GM12878 (cell line): Measurements from ENCODE around the gene PHOSPHO1. TPM values are rescaled to one million over a fixed set of nuclear protein-coding genes. Genes with fewer than 3 reads are reported as not detected.

Experiments used
- ATAC-seq: fragments of 200-7000 bp; cut with Tn5 transposase; 3 replicates; pipeline ENCODE4 v1.9.1; 2020; ENCODE audit warnings: mild to moderate bottlenecking, moderate library complexity
- BruUV-seq: library from RNA; stranded (reverse); fragments of 400-500 nt; replicated peaks from 2 replicates; lab custom pipeline; 2021; lab: Mats Ljungman, UMichigan
- CTCF ChIA-PET: fragments of 300-600 bp; sonication (Branson Sonifier 250); formaldehyde crosslinking; extraction: SDS; loops from one replicate; lab custom pipeline; 2021; ENCODE audit warnings: inconsistent platforms; lab: Yijun Ruan, JAX
- POLR2A ChIA-PET: fragments of 350-600 bp; formaldehyde crosslinking; extraction: SDS; loops from one replicate; lab custom pipeline; 2021; ENCODE audit warnings: inconsistent platforms; lab: Charles Lee
- RAD21 ChIA-PET: fragments of 300-600 bp; sonication (Branson Sonifier 250); formaldehyde crosslinking; loops from one replicate; lab custom pipeline; 2023; ENCODE audit warnings: antibody characterized with exemption; ENCODE audit not compliant: unreplicated experiment; lab: Charles Lee
- SMC1A ChIA-PET: fragments of 300-600 bp; sonication (Branson Sonifier 250); formaldehyde crosslinking; loops from one replicate; lab custom pipeline; 2023; ENCODE audit not compliant: unreplicated experiment, uncharacterized antibody; lab: Charles Lee
- DNase-seq: peaks from one replicate; pipeline ENCODE4 v3.0.0-alpha.2; 2011; ENCODE audit warnings: low read depth, low spot score
- FAIRE-seq: peaks from 3 replicates; lab custom pipeline; 2011; peaks lifted over from hg19 to GRCh38; lab: Jason Lieb, UNC
- H2AFZ ChIP-seq: 2 replicates; pipeline ENCODE4 v1.6.0; 2011; ENCODE audit warnings: low read depth, low read length, control low read depth; ENCODE audit not compliant: control insufficient read depth
- H3K27ac ChIP-seq: 2 replicates; pipeline ENCODE4 v1.5.1; 2011; ENCODE audit warnings: control low read depth; ENCODE audit not compliant: control insufficient read depth, insufficient read depth
- H3K27me3 ChIP-seq, 2 experiments: replicated peaks in 1 of 2; 2 replicates each; pipeline versions ENCODE4 v1.6.0 to v1.6.1; 2011; ENCODE audit warnings: low read length in 1 of 2; ENCODE audit not compliant: control insufficient read depth in 2 of 2, insufficient read depth in 2 of 2
- H3K36me3 ChIP-seq, 2 experiments: 2 replicates each; pipeline ENCODE4 v1.5.1; 2011; ENCODE audit warnings: low read length in 1 of 2; ENCODE audit not compliant: control insufficient read depth in 2 of 2, insufficient read depth in 2 of 2
- H3K4me1 ChIP-seq: 2 replicates; pipeline ENCODE4 v1.6.1; 2011; ENCODE audit warnings: mild to moderate bottlenecking, low read length, moderate library complexity, mixed read lengths; ENCODE audit not compliant: control insufficient read depth, insufficient read depth
- H3K4me2 ChIP-seq: 2 replicates; pipeline ENCODE4 v1.6.0; 2011; ENCODE audit warnings: control low read depth; ENCODE audit not compliant: control insufficient read depth, insufficient read depth
- H3K4me3 ChIP-seq: fragments of 200-600 bp; sonication (generic); 2 replicates; pipeline ENCODE4 v1.5.1; 2016
- H3K79me2 ChIP-seq: 2 replicates; pipeline ENCODE4 v1.6.0; 2011; ENCODE audit warnings: low read length; ENCODE audit not compliant: control insufficient read depth, insufficient read depth
- H3K9ac ChIP-seq: 2 replicates; pipeline ENCODE4 v1.8.0; 2011; ENCODE audit warnings: low read length, control low read depth, mixed read lengths; ENCODE audit not compliant: control insufficient read depth, insufficient read depth
- H3K9me3 ChIP-seq: replicated peaks from 3 replicates; pipeline ENCODE4 v1.5.1; 2011; ENCODE audit warnings: mild to moderate bottlenecking, low read length; ENCODE audit not compliant: control insufficient read depth, insufficient read depth
- H4K20me1 ChIP-seq: 2 replicates; pipeline ENCODE4 v1.6.0; 2011; ENCODE audit not compliant: control insufficient read depth, insufficient read depth
- CHD2 ChIP-seq: IDR thresholded peaks from 2 replicates; pipeline ENCODE4 v1.6.1; 2011; ENCODE audit warnings: low read depth, low read length, improper control_type of control experiment, borderline replicate concordance
- CREB1 ChIP-seq: IDR thresholded peaks from 2 replicates; pipeline ENCODE4 v1.6.1; 2012; ENCODE audit warnings: low read depth, mild to moderate bottlenecking, inconsistent platforms
- DPF2 ChIP-seq: fragments of 450-650 bp; IDR thresholded peaks from 2 replicates; pipeline ENCODE4 v1.6.1; 2017; ENCODE audit warnings: mild to moderate bottlenecking
- E4F1 ChIP-seq: fragments of 450-650 bp; IDR thresholded peaks from 2 replicates; pipeline ENCODE4 v1.6.1; 2018; ENCODE audit warnings: borderline replicate concordance, mild to moderate bottlenecking; ENCODE audit not compliant: partially characterized antibody
- EGR1 ChIP-seq, 2 experiments: IDR thresholded peaks; 1 replicate in 1 of 2; 2 replicates in 1 of 2; pipeline ENCODE4 v1.6.1; 2011 to 2012; ENCODE audit warnings: low read depth in 2 of 2, low read length in 2 of 2, borderline replicate concordance in 1 of 2, mild to moderate bottlenecking in 1 of 2, moderate library complexity in 1 of 2
- ELK1 ChIP-seq: IDR thresholded peaks from 2 replicates; pipeline ENCODE4 v1.6.1; 2012; ENCODE audit warnings: low read depth, low read length, improper control_type of control experiment
- FOS ChIP-seq: IDR thresholded peaks from 3 replicates; pipeline ENCODE4 v1.6.1; 2011; ENCODE audit warnings: borderline replicate concordance; ENCODE audit not compliant: insufficient read length; ENCODE audit errors: extremely low read depth
- GATAD2B ChIP-seq: fragments of 450-650 bp; conservative IDR thresholded peaks from 2 replicates; pipeline ENCODE4 v1.6.1; 2017; ENCODE audit warnings: low read depth, mild to moderate bottlenecking, moderate library complexity
- IKZF1 ChIP-seq: fragments of 450-650 bp; conservative IDR thresholded peaks from 2 replicates; pipeline ENCODE4 v1.6.1; 2017; ENCODE audit warnings: antibody characterized with exemption, mild to moderate bottlenecking
- KDM1A ChIP-seq: fragments of 200-600 bp; sonication (generic); IDR thresholded peaks from 2 replicates; pipeline ENCODE4 v1.6.1; 2016; ENCODE audit warnings: borderline replicate concordance
- KLF5 ChIP-seq: fragments of 450-650 bp; IDR thresholded peaks from 2 replicates; pipeline ENCODE4 v1.6.1; 2014; ENCODE audit warnings: mild to moderate bottlenecking; ENCODE audit not compliant: partially characterized antibody
- LARP7 ChIP-seq: fragments of 450-650 bp; IDR thresholded peaks from 2 replicates; pipeline ENCODE4 v1.6.1; 2017; ENCODE audit warnings: mild to moderate bottlenecking
- MYB ChIP-seq: fragments of 150-350 bp; IDR thresholded peaks from 2 replicates; pipeline ENCODE4 v1.6.1; 2014; ENCODE audit warnings: mild to moderate bottlenecking, low read depth, low read length, borderline replicate concordance
- NRF1 ChIP-seq: conservative IDR thresholded peaks from 2 replicates; pipeline ENCODE4 v1.6.1; 2011; ENCODE audit warnings: mild to moderate bottlenecking, low read depth, low read length, improper control_type of control experiment
- RAD51 ChIP-seq: fragments of 450-650 bp; IDR thresholded peaks from 2 replicates; pipeline ENCODE4 v1.6.1; 2016; ENCODE audit warnings: moderate library complexity, mild to moderate bottlenecking, inconsistent platforms
- SPI1 ChIP-seq: IDR thresholded peaks from 2 replicates; pipeline ENCODE4 v1.6.1; 2011; ENCODE audit warnings: low read depth, mild to moderate bottlenecking, low read length, moderate library complexity, borderline replicate concordance; ENCODE audit not compliant: insufficient read depth
- WGBS: methylation state at CpG from one replicate; pipeline ENCODE4 v1.1.6; 2016; ENCODE audit warnings: low lambda C conversion rate; ENCODE audit not compliant: insufficient replicate concordance, insufficient coverage; ENCODE audit errors: missing lambda C conversion rate; 5-methylcytosine and 5-hydroxymethylcytosine counted together
- in situ Hi-C: fragments of 300-500 bp; cut with MboI; formaldehyde crosslinking; loops from 9 replicates; pipeline ENCODE4 v1.14.3; 2018; ENCODE audit warnings: mixed read lengths
- intact Hi-C: fragments of 100-400 bp; cut with micrococcal nuclease; formaldehyde crosslinking; loops from one replicate; pipeline ENCODE4 v1.14.2; 2022; ENCODE audit not compliant: unreplicated experiment
- polyA plus RNA-seq, 11 experiments: library from polyadenylated mRNA; depleted of rRNA in 4 of 11; unstranded in 6 of 11; stranded (reverse) in 5 of 11; fragments of >200 nt; fragmentation: Nextera tagmentation in 4 of 11; fragmentation: Illumina TruSeq in 1 of 11; extraction: Ambion mirVana in 4 of 11; extraction: Trizol in 1 of 11; gene quantifications; 1 replicate in 1 of 11; 2 replicates in 10 of 11; pipeline versions ENCODE4 v1.2.1 to v1.2.3, GENCODE V29; 2011 to 2016; ENCODE audit warnings: inconsistent platforms in 2 of 11, missing spikeins in 2 of 11, low read depth in 1 of 11
- total RNA-seq, 4 experiments: library from RNA; depleted of rRNA in 3 of 4; stranded (reverse); fragments of >200 nt in 3 of 4; fragmentation: Illumina TruSeq in 1 of 4; extraction: Trizol in 1 of 4; gene quantifications; 2 replicates each; pipeline versions ENCODE4 v1.2.1 to v1.2.3, GENCODE V29; 2013 to 2021
- TF ChIP-seq, protein P1 (sequence below): fragments of 450-650 bp; IDR thresholded peaks from 2 replicates; pipeline ENCODE4 v1.6.1; 2016; ENCODE audit warnings: mild to moderate bottlenecking

Gene PHOSPHO1
- total and polyA plus RNA-seq, 10 of the 15 experiments (the other 5 are each of a cell fraction or from before 2014, with no cell fraction given) = 0.03 to 1.5 (median 0.16) TPM; not detected in 2

GRCh38 chr17:49224198-49224996, 6.2 kb downstream of the PHOSPHO1 start:
- FAIRE-seq (no peak), DNase-seq (no peak), ATAC-seq (no peak)
- no peak overlapping the region for H3K9ac ChIP-seq
- no peaks in the 10 kb centered on the region for H3K9me3 ChIP-seq
- intact Hi-C loops = no loop called here
- H2AFZ ChIP-seq = no peak overlapping the region
- no peak overlapping the region for H3K27ac ChIP-seq
- H3K79me2 ChIP-seq = no peaks in the 10 kb centered on the region; the same call in 1 of the 2 replicates
- BruUV-seq = no TSS peak
- CTCF ChIA-PET = interaction anchor here (0.6 to 8.2 kb wide), 8 partner anchors 9 to 192 kb away, joined by 3 to 89 read pairs (median 7); partner anchors contain the start of gene ABI3
- POLR2A ChIA-PET = interaction anchor here (0.7 to 3.6 kb wide), 4 partner anchors 10 to 45 kb away, joined by 3 to 12 read pairs (median 3); no protein-coding TSS in a partner anchor
- in situ Hi-C loops = loop anchor here (10.0 kb wide), 1 partner anchor 50 kb away; no protein-coding TSS in a partner anchor
- no peaks in the 10 kb centered on the region for H3K27me3 ChIP-seq
- SMC1A ChIA-PET = interaction anchor here (1.1 to 7.3 kb wide), 2 partner anchors 33 to 44 kb away, joined by 4 to 118 read pairs; no protein-coding TSS in a partner anchor
- RAD21 ChIA-PET = interaction anchor here (1.0 to 5.9 kb wide), 3 partner anchors 11 to 44 kb away, joined by 6 to 72 read pairs (median 51); partner anchors contain the start of genes ABI3 and GNGT2
- peak overlapping the region; percentile 48; the same call in 1 of the 2 replicates for H3K4me3 ChIP-seq
- H3K4me1 ChIP-seq = peaks cover 34% of the 10 kb centered on the region
- H3K36me3 ChIP-seq = peaks cover 6 to 13% of the 10 kb centered on the region in 2 experiments
- H4K20me1 ChIP-seq = 0 out of 2 replicates have a peak, but pooled peaks cover 7% of the 10 kb centered on the region
- peak overlapping the region; percentile 62 for H3K4me2 ChIP-seq
- WGBS = 12% methylated on average over 95 of the region's 95 CpGs
- TF ChIP-seq MYB = no peak
- no peak for TF ChIP-seq FOS
- no peak for TF ChIP-seq NRF1
- TF ChIP-seq KLF5 = no peak
- TF ChIP-seq RAD51 = no peak
- TF ChIP-seq KDM1A = no peak
- TF ChIP-seq DPF2 = no peak
- TF ChIP-seq SPI1 = no peak
- TF ChIP-seq GATAD2B = no peak
- no peak for TF ChIP-seq LARP7
- no peak for TF ChIP-seq E4F1
- TF ChIP-seq ELK1 = no peak
- TF ChIP-seq CHD2 = 0 out of 2 replicates have a peak, but pooled peaks have one; percentile 21
- peak in 1 of 2 experiments; percentile 20; a peak in 1 of 3 replicates for TF ChIP-seq EGR1 (IDR thresholded peaks at IDR 0.05; ENCODE audit: borderline replicate concordance in 1 of 2, low read depth in 2 of 2, low read length in 2 of 2)
- TF ChIP-seq, protein P1, sequence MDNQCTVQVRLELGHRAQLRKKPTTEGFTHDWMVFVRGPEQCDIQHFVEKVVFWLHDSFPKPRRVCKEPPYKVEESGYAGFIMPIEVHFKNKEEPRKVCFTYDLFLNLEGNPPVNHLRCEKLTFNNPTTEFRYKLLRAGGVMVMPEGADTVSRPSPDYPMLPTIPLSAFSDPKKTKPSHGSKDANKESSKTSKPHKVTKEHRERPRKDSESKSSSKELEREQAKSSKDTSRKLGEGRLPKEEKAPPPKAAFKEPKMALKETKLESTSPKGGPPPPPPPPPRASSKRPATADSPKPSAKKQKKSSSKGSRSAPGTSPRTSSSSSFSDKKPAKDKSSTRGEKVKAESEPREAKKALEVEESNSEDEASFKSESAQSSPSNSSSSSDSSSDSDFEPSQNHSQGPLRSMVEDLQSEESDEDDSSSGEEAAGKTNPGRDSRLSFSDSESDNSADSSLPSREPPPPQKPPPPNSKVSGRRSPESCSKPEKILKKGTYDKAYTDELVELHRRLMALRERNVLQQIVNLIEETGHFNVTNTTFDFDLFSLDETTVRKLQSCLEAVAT = no peak
- no peak for TF ChIP-seq IKZF1
- peak; percentile 30; the same call in 1 of the 2 replicates for TF ChIP-seq CREB1
